HepG2 (cell line): ENCODE data around the gene TSPAN9. TPM values are rescaled to one million over a fixed set of nuclear protein-coding genes. Genes with fewer than 3 reads are reported as not detected.

Experiments used
- ATAC-seq: fragments of 200-7000 bp; cut with Tn5 transposase; 3 replicates; pipeline ENCODE4 v1.9.1; 2020; ENCODE audit warnings: mild to moderate bottlenecking, moderate library complexity
- BruUV-seq: library from RNA; stranded (reverse); fragments of 400-500 nt; replicated peaks from 2 replicates; lab custom pipeline; 2021; lab: Mats Ljungman, UMichigan
- CTCF ChIA-PET: fragments of 300-600 bp; formaldehyde crosslinking; extraction: SDS; loops from one replicate; lab custom pipeline; 2021; ENCODE audit warnings: low total read pairs, inconsistent platforms, low intra/inter-chr PET ratio; lab: Yijun Ruan, JAX
- POLR2A ChIA-PET: fragments of 350-600 bp; sonication (Branson Sonifier 250); formaldehyde crosslinking; loops from one replicate; lab custom pipeline; 2020; ENCODE audit warnings: antibody characterized with exemption, inconsistent platforms; lab: Yijun Ruan, JAX
- DNase-seq: peaks from one replicate; pipeline ENCODE4 v3.0.0-alpha.2; 2015; ENCODE audit warnings: low spot score
- FAIRE-seq: peaks from 3 replicates; lab custom pipeline; 2011; peaks lifted over from hg19 to GRCh38; lab: Jason Lieb, UNC
- H2AFZ ChIP-seq: one replicate; pipeline ENCODE4 v1.6.1; 2011; ENCODE audit warnings: low read length, inconsistent platforms
- H3K27ac ChIP-seq: fragments of 300-600 bp; 3 replicates; pipeline ENCODE4 v1.8.0; 2011; ENCODE audit warnings: mixed run types, mild to moderate bottlenecking, mixed read lengths, low read length, inconsistent platforms; ENCODE audit not compliant: insufficient read depth; ENCODE audit errors: extremely low read length
- H3K27me3 ChIP-seq, 2 experiments: fragments of 200-600 bp in 1 of 2; 2 replicates in 1 of 2; 3 replicates in 1 of 2; pipeline versions ENCODE4 v1.6.0 to v1.8.0; 2011; ENCODE audit warnings: low read length in 2 of 2, mild to moderate bottlenecking in 2 of 2, moderate library complexity in 2 of 2, inconsistent platforms in 1 of 2; ENCODE audit not compliant: insufficient read depth in 2 of 2, control insufficient read depth in 1 of 2
- H3K36me3 ChIP-seq, 2 experiments: fragments of 200-600 bp in 1 of 2; replicated peaks in 1 of 2; 2 replicates in 1 of 2; 3 replicates in 1 of 2; pipeline versions ENCODE4 v1.5.1 to v1.8.0; 2011; ENCODE audit warnings: low read length in 2 of 2, inconsistent platforms in 1 of 2; ENCODE audit not compliant: insufficient read depth in 2 of 2, control insufficient read depth in 1 of 2
- H3K4me1 ChIP-seq: 2 replicates; pipeline ENCODE4 v1.5.1; 2012; ENCODE audit warnings: low read length, inconsistent platforms; ENCODE audit not compliant: insufficient read depth
- H3K4me2 ChIP-seq: 2 replicates; pipeline ENCODE4 v1.6.0; 2011; ENCODE audit warnings: low read depth, low read length, inconsistent platforms
- H3K4me3 ChIP-seq, 3 experiments: fragments of 200-600 bp in 1 of 3; sonication (generic), shearing (Covaris generic) in 1 of 3; replicated peaks in 1 of 3; 2 replicates each; pipeline ENCODE4 v1.5.1; 2011 to 2016; ENCODE audit warnings: low read length in 3 of 3, inconsistent platforms in 2 of 3, low read depth in 2 of 3, mild to moderate bottlenecking in 2 of 3, control low read depth in 1 of 3, mixed read lengths in 1 of 3; ENCODE audit not compliant: insufficient read depth in 1 of 3
- H3K79me2 ChIP-seq: one replicate; pipeline ENCODE4 v1.6.1; 2011; ENCODE audit warnings: low read length, inconsistent platforms; ENCODE audit not compliant: insufficient read depth
- H3K9ac ChIP-seq: 2 replicates; pipeline ENCODE4 v1.6.0; 2011; ENCODE audit warnings: mild to moderate bottlenecking, low read depth, low read length, inconsistent platforms; ENCODE audit not compliant: insufficient read depth
- H3K9me3 ChIP-seq: 2 replicates; pipeline ENCODE4 v1.5.1; 2012; ENCODE audit warnings: mild to moderate bottlenecking, low read length
- H4K20me1 ChIP-seq: 2 replicates; pipeline ENCODE4 v1.6.0; 2011; ENCODE audit warnings: inconsistent platforms, mild to moderate bottlenecking, low read length, moderate library complexity; ENCODE audit not compliant: insufficient read depth
- CEBPB ChIP-seq: IDR thresholded peaks from 2 replicates; pipeline ENCODE4 v1.6.1; 2011; ENCODE audit warnings: low read depth, low read length, improper control_type of control experiment, borderline replicate concordance
- HNF4A ChIP-seq: sonication (generic); formaldehyde crosslinking; IDR thresholded peaks from 2 replicates; pipeline ENCODE4 v1.4.0; 2020; ENCODE audit warnings: missing genetic modification reagents
- MAFK ChIP-seq, 2 experiments: IDR thresholded peaks in 1 of 2; conservative IDR thresholded peaks in 1 of 2; 2 replicates each; pipeline ENCODE4 v1.6.1; 2011; ENCODE audit warnings: improper control_type of control experiment in 2 of 2, low read length in 2 of 2
- POLR2G ChIP-seq: fragments of 200-400 bp; formaldehyde crosslinking; IDR thresholded peaks from 2 replicates; pipeline ENCODE4 v1.6.1; 2018; ENCODE audit warnings: mild to moderate bottlenecking, low read depth, low read length, moderate library complexity
- ZFP41 ChIP-seq: sonication (generic); formaldehyde crosslinking; IDR thresholded peaks from 2 replicates; pipeline ENCODE4 v1.4.0; 2020; ENCODE audit warnings: mild to moderate bottlenecking, missing genetic modification reagents, borderline replicate concordance
- ZNF577 ChIP-seq: sonication (generic); formaldehyde crosslinking; IDR thresholded peaks from 2 replicates; pipeline ENCODE4 v1.4.0; 2020; ENCODE audit warnings: mild to moderate bottlenecking, low read depth, missing genetic modification reagents, borderline replicate concordance
- WGBS: methylation state at CpG from one replicate; pipeline ENCODE4 v1.1.6; 2017; ENCODE audit warnings: low lambda C conversion rate; 5-methylcytosine and 5-hydroxymethylcytosine counted together
- in situ Hi-C: cut with HindIII; loops from 2 replicates; pipeline ENCODE4 v1.10.0; 2017; ENCODE audit warnings: low pct_unique_long_range_greater_than_20kb; ENCODE audit not compliant: extremely low pct_ligation_motif_present
- intact Hi-C: fragments of 100-400 bp; cut with micrococcal nuclease; formaldehyde crosslinking; loops from one replicate; pipeline ENCODE4 v1.10.0; 2022; ENCODE audit not compliant: unreplicated experiment
- polyA plus RNA-seq, 8 experiments: library from polyadenylated mRNA; depleted of rRNA in 3 of 8; stranded (reverse) in 7 of 8; unstranded in 1 of 8; fragments of >200 nt; fragmentation: Illumina TruSeq in 4 of 8; extraction: Trizol in 4 of 8; gene quantifications; 2 replicates each; pipeline versions ENCODE4 v1.2.1 to v1.2.3, GENCODE V29; 2011 to 2016; ENCODE audit warnings: low read depth in 4 of 8, missing spikeins in 1 of 8, mixed read lengths in 1 of 8; ENCODE audit not compliant: insufficient read depth in 1 of 8
- total RNA-seq, 5 experiments: library from RNA; depleted of rRNA; stranded (reverse); fragments of >200 nt; fragmentation: Illumina TruSeq; extraction: Trizol; gene quantifications; 2 replicates each; pipeline ENCODE4 v1.2.3, GENCODE V29; 2016; ENCODE audit warnings: low read depth in 1 of 5
- TF ChIP-seq, protein P1 (sequence below): sonication (generic); formaldehyde crosslinking; IDR thresholded peaks from 2 replicates; pipeline ENCODE4 v1.5.0; 2020; ENCODE audit warnings: mild to moderate bottlenecking, missing genetic modification reagents
- TF ChIP-seq, protein P2 (sequence below): sonication (generic); formaldehyde crosslinking; IDR thresholded peaks from 2 replicates; pipeline ENCODE4 v1.8.1; 2023; ENCODE audit warnings: missing genetic modification reagents, mild to moderate bottlenecking, borderline replicate concordance
- TF ChIP-seq, protein P3 (sequence below): sonication (generic); formaldehyde crosslinking; conservative IDR thresholded peaks from 2 replicates; pipeline ENCODE4 v1.8.1; 2023; ENCODE audit warnings: missing genetic modification reagents

The TSPAN9 gene
- total and polyA plus RNA-seq, 2 of the 13 experiments (the other 11 are each of a cell fraction or from before 2014, with no cell fraction given) = 18.1 to 42.3 TPM

DNA sequence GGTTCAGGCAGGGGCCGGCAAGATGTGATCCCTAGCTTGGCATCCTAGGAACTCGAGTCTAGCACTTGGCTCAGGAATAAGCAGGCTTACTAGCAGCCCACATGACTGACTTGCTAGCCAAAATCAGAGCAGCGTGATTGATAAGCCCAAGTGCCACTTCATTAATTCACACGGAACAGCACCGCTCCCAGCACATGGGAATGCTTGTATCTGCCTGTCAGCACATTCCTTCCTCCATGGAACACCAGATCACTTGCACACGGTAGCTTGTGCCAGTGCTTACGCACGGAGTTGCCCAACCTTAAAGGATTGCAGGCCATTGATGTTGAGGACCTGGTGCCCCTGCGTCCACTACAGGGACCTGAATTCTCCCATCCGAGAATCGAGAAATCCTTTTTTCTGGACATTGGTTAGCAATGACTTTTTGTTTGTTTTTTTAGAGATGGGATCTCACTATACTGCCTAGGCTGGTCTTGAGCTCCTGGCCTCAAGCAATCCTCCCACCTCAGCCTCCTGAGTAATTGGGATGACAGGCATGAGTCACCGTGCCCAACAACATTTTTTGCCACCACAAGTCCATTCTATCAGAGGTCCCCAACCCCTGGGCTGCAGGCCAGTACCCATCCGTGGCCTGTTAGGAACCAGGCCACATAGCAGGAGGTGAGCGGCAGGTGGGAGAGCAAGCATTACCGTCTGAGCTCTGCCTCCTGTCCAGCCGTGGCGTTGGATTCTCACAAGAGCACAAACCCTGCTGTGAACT lies 30.6 kb upstream of the TSPAN9 start:
- WGBS = 46% methylated on average over 7 of the region's 17 CpGs
- Histone ChIP-seq H3K4me1 (peaks cover 29% of the 10 kb centered on the region), H3K36me3 (0 out of 5 replicates have a peak, but pooled peaks cover 1 to 4% of the 10 kb centered on the region in 2 experiments), H3K4me3 (no peak overlapping the region), H3K9ac (no peak overlapping the region), H3K27me3 (no peaks in the 10 kb centered on the region; a peak in 2 of 5 replicates), H3K27ac (no peak overlapping the region), H4K20me1 (no peaks in the 10 kb centered on the region), H3K79me2 (no peaks in the 10 kb centered on the region), H2AFZ (no peak overlapping the region), H3K4me2 (no peak overlapping the region), H3K9me3 (no peaks in the 10 kb centered on the region)
- ChIA-PET CTCF (no interaction called here), POLR2A (interaction anchor here (1.2 kb wide), 1 partner anchor 58 kb away, joined by 3 read pairs; no protein-coding TSS in a partner anchor)
- in situ Hi-C loops (no loop called here), intact Hi-C loops (no loop called here)
- no peak; the same call in 2 of the 3 replicates for ATAC-seq
- TF ChIP-seq, protein P1, sequence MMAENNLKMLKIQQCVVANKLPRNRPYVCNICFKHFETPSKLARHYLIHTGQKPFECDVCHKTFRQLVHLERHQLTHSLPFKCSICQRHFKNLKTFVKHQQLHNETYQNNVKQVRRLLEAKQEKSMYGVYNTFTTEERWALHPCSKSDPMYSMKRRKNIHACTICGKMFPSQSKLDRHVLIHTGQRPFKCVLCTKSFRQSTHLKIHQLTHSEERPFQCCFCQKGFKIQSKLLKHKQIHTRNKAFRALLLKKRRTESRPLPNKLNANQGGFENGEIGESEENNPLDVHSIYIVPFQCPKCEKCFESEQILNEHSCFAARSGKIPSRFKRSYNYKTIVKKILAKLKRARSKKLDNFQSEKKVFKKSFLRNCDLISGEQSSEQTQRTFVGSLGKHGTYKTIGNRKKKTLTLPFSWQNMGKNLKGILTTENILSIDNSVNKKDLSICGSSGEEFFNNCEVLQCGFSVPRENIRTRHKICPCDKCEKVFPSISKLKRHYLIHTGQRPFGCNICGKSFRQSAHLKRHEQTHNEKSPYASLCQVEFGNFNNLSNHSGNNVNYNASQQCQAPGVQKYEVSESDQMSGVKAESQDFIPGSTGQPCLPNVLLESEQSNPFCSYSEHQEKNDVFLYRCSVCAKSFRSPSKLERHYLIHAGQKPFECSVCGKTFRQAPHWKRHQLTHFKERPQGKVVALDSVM = peak; percentile 57; the same call in 1 of the 2 replicates
- no peak for TF ChIP-seq ZNF577 (CRISPR knock-in tag)
- TF ChIP-seq, protein P2, sequence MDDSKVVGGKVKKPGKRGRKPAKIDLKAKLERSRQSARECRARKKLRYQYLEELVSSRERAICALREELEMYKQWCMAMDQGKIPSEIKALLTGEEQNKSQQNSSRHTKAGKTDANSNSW = no peak
- TF ChIP-seq HNF4A (CRISPR knock-in tag) = no peak
- TF ChIP-seq CEBPB = peak; percentile 28; the same call in 1 of the 2 replicates
- TF ChIP-seq ZFP41 (CRISPR knock-in tag) = no peak
- TF ChIP-seq POLR2G = 0 out of 2 replicates have a peak, but pooled peaks have one; percentile 34
- peak in 1 of 2 experiments; percentile 40; a peak in 2 of 4 replicates for TF ChIP-seq MAFK (conservative IDR thresholded peaks at IDR 0.05 in 1 of 2, IDR thresholded peaks at IDR 0.05 in 1 of 2; ENCODE audit: low read length in 2 of 2)
- TF ChIP-seq, protein P3, sequence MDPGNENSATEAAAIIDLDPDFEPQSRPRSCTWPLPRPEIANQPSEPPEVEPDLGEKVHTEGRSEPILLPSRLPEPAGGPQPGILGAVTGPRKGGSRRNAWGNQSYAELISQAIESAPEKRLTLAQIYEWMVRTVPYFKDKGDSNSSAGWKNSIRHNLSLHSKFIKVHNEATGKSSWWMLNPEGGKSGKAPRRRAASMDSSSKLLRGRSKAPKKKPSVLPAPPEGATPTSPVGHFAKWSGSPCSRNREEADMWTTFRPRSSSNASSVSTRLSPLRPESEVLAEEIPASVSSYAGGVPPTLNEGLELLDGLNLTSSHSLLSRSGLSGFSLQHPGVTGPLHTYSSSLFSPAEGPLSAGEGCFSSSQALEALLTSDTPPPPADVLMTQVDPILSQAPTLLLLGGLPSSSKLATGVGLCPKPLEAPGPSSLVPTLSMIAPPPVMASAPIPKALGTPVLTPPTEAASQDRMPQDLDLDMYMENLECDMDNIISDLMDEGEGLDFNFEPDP (CRISPR knock-in tag) = 0 out of 2 replicates have a peak, but pooled peaks have one; percentile 29
- no peak for DNase-seq
- no TSS peak for BruUV-seq
- no peak for FAIRE-seq
